Measurements from ENCODE around the gene MOB3A. TPM values are rescaled to one million over a fixed set of nuclear protein-coding genes. Genes with fewer than 3 reads are reported as not detected.

The MOB3A gene
- total and polyA plus RNA-seq, 4 donors, result 17.7 to 86.6 (median 45.0) TPM

- ATAC-seq (ENCODE audit: insufficient read depth, low FRiP score), result no peak
- H3K36me3 ChIP-seq (ENCODE audit: control insufficient read depth in 4 of 4, insufficient read depth in 4 of 4, low read length in 4 of 4), result peaks cover 11 to 78% (median 32%) of the 10 kb centered on the region in 4 donors
Observed at GRCh38 chr19:2122982-2123381, 26.9 kb upstream of the MOB3A start.

GRCh38 chr19:2122251-2122650 is 26.1 kb upstream of the MOB3A start:
- no peak overlapping the region for H3K9ac ChIP-seq (ENCODE audit: insufficient read depth in 1 of 2, low read length in 2 of 2)
- H3K27ac ChIP-seq (ENCODE audit: low read depth in 1 of 2, low read length in 1 of 2), result no peak overlapping the region
- no peaks in the 10 kb centered on the region for H3K4me1 ChIP-seq (ENCODE audit: control insufficient read depth in 5 of 5, insufficient read depth in 5 of 5, low read length in 5 of 5)
- no peaks in the 10 kb centered on the region for H3K27me3 ChIP-seq (ENCODE audit: control insufficient read depth in 3 of 3, insufficient read depth in 3 of 3, low read length in 2 of 3)
- WGBS, 2 donors, result 92 to 96% methylated on average over 15 of the region's 15 CpGs
- no peaks in the 10 kb centered on the region for H3K9me3 ChIP-seq (ENCODE audit: control insufficient read depth in 4 of 4, insufficient read depth in 3 of 4, low read length in 3 of 4)
- H3K4me3 ChIP-seq, result no peak overlapping the region
- H3K36me3 ChIP-seq (ENCODE audit: control insufficient read depth in 4 of 4, insufficient read depth in 4 of 4, low read length in 4 of 4), result peaks cover 11 to 77% (median 34%) of the 10 kb centered on the region in 4 donors
- no peak for ATAC-seq (ENCODE audit: insufficient read depth, low FRiP score)
- TF ChIP-seq, protein P1, sequence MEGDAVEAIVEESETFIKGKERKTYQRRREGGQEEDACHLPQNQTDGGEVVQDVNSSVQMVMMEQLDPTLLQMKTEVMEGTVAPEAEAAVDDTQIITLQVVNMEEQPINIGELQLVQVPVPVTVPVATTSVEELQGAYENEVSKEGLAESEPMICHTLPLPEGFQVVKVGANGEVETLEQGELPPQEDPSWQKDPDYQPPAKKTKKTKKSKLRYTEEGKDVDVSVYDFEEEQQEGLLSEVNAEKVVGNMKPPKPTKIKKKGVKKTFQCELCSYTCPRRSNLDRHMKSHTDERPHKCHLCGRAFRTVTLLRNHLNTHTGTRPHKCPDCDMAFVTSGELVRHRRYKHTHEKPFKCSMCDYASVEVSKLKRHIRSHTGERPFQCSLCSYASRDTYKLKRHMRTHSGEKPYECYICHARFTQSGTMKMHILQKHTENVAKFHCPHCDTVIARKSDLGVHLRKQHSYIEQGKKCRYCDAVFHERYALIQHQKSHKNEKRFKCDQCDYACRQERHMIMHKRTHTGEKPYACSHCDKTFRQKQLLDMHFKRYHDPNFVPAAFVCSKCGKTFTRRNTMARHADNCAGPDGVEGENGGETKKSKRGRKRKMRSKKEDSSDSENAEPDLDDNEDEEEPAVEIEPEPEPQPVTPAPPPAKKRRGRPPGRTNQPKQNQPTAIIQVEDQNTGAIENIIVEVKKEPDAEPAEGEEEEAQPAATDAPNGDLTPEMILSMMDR (IDR thresholded peaks at IDR 0.05; ENCODE audit: control extremely low read depth, extremely low read depth), result no peak
- no peak for DNase-seq

More at GRCh38 chr19:2122982-2123381, 26.9 kb upstream of the MOB3A start:
- DNase-seq, result no peak
- Histone ChIP-seq H3K27me3 (ENCODE audit: control insufficient read depth in 3 of 3, insufficient read depth in 3 of 3, low read length in 2 of 3) (no peaks in the 10 kb centered on the region), H3K9ac (ENCODE audit: insufficient read depth in 1 of 2, low read length in 2 of 2) (no peak overlapping the region), H3K9me3 (ENCODE audit: control insufficient read depth in 4 of 4, insufficient read depth in 3 of 4, low read length in 3 of 4) (no peaks in the 10 kb centered on the region), H3K4me3 (no peak overlapping the region), H3K4me1 (ENCODE audit: control insufficient read depth in 5 of 5, insufficient read depth in 5 of 5, low read length in 5 of 5) (no peaks in the 10 kb centered on the region), H3K27ac (ENCODE audit: low read depth in 1 of 2, low read length in 1 of 2) (no peak overlapping the region)
- TF ChIP-seq, protein P1 (IDR thresholded peaks at IDR 0.05; ENCODE audit: control extremely low read depth, extremely low read depth), result no peak
- 93% methylated on average over 10 of the region's 10 CpGs for WGBS, 2 donors

DNA sequence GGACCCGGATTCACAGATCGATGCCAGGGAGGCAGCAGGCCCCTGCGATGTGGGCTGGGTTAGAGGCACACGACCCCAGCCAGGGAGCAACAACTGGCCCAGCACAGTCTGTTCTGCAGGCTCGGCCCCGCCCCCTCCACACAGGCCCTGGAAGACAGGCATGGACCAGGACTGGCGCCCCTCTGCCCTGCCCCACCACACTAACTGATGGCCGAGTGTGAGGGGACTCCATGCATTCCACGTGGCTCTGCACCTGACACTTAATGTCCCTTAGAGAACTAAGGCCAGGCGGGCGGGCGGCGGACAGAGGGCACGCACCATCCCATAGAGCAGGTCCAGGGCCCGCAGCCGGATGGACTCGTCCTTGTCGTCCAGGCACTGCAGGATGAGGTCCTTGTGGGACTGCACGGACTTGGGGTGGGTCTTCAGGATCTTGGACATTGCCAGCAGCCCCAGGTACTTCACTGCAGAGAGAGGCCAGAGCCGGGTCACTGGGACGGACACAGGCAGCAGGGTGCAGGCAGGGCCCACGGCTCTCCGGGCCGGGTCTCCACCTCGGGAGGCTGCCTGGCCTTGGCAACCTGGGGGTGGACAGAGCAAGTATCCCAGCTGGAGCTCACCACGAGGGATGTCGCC is 25.4 kb upstream of the MOB3A start:
- no peaks in the 10 kb centered on the region for H3K4me1 ChIP-seq (ENCODE audit: control insufficient read depth in 5 of 5, insufficient read depth in 5 of 5, low read length in 5 of 5)
- H3K36me3 ChIP-seq (ENCODE audit: control insufficient read depth in 4 of 4, insufficient read depth in 4 of 4, low read length in 4 of 4), result peaks cover 14 to 77% (median 32%) of the 10 kb centered on the region in 4 donors
- DNase-seq, result no peak
- H3K9me3 ChIP-seq (ENCODE audit: control insufficient read depth in 4 of 4, insufficient read depth in 3 of 4, low read length in 3 of 4), result no peaks in the 10 kb centered on the region
- H3K9ac ChIP-seq (ENCODE audit: insufficient read depth in 1 of 2, low read length in 2 of 2), result no peak overlapping the region
- no peak overlapping the region for H3K4me3 ChIP-seq
- no peak overlapping the region for H3K27ac ChIP-seq (ENCODE audit: low read depth in 1 of 2, low read length in 1 of 2)
- H3K27me3 ChIP-seq (ENCODE audit: control insufficient read depth in 3 of 3, insufficient read depth in 3 of 3, low read length in 2 of 3), result no peaks in the 10 kb centered on the region
- ATAC-seq (ENCODE audit: insufficient read depth, low FRiP score), result no peak
- 94 to 98% methylated on average over 26 to 27 of the region's 27 CpGs for WGBS, 2 donors
- TF ChIP-seq, protein P1 (IDR thresholded peaks at IDR 0.05; ENCODE audit: control extremely low read depth, extremely low read depth), result no peak

DNA sequence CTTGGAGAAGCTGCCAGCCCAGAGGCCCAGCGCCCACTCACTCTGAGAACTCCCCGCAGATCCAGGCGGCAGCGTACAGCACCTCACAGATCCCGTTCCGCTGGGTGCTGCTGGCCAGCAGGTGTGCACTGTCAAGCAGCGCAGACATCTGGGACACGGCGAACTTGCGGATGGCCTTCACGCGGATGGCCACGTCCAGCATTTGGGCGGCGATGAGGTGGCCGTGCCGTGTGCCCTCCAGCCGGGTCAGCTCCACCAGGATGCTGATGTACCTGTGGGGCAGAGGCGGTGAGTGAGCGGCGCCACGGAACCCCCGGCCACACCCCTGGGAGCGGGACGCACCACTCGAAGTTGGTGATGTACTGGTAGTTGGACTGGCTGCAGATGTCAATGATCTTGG is 24.7 kb upstream of the MOB3A start:
- H3K4me1 ChIP-seq (ENCODE audit: control insufficient read depth in 5 of 5, insufficient read depth in 5 of 5, low read length in 5 of 5), result no peaks in the 10 kb centered on the region
- no peak for DNase-seq
- H3K4me3 ChIP-seq, result no peak overlapping the region
- ATAC-seq (ENCODE audit: insufficient read depth, low FRiP score), result no peak
- H3K36me3 ChIP-seq (ENCODE audit: control insufficient read depth in 4 of 4, insufficient read depth in 4 of 4, low read length in 4 of 4), result peaks cover 14 to 81% (median 36%) of the 10 kb centered on the region in 4 donors
- H3K9ac ChIP-seq (ENCODE audit: insufficient read depth in 1 of 2, low read length in 2 of 2), result no peak overlapping the region
- no peak overlapping the region for H3K27ac ChIP-seq (ENCODE audit: low read depth in 1 of 2, low read length in 1 of 2)
- no peaks in the 10 kb centered on the region for H3K27me3 ChIP-seq (ENCODE audit: control insufficient read depth in 3 of 3, insufficient read depth in 3 of 3, low read length in 2 of 3)
- WGBS, 2 donors, result 96 to 98% methylated on average over 26 of the region's 26 CpGs
- no peaks in the 10 kb centered on the region for H3K9me3 ChIP-seq (ENCODE audit: control insufficient read depth in 4 of 4, insufficient read depth in 3 of 4, low read length in 3 of 4)
- TF ChIP-seq, protein P1 (IDR thresholded peaks at IDR 0.05; ENCODE audit: control extremely low read depth, extremely low read depth), result no peak
